H9 (cell line): Measurements from ENCODE around the gene PLCH1. TPM values are rescaled to one million over a fixed set of nuclear protein-coding genes. Genes with fewer than 3 reads are reported as not detected.

ENCODE experiments used
- DNase-seq: peaks from one replicate; pipeline ENCODE4 v3.0.0-alpha.2; 2017
- H2AFZ ChIP-seq: one replicate; pipeline ENCODE4 v1.6.1; 2013; ENCODE audit warnings: mild to moderate bottlenecking, low read length, control low read depth, moderate library complexity
- H2AK5ac ChIP-seq: 2 replicates; pipeline ENCODE4 v1.6.1; 2013; ENCODE audit warnings: low read length, control low read depth, mixed read lengths; ENCODE audit not compliant: insufficient read length
- H2BK120ac ChIP-seq: one replicate; pipeline ENCODE4 v1.6.1; 2013; ENCODE audit warnings: low read depth, mild to moderate bottlenecking, low read length, control low read depth, inconsistent platforms; ENCODE audit not compliant: poor library complexity, severe bottlenecking
- H2BK12ac ChIP-seq: 2 replicates; pipeline ENCODE4 v1.6.1; 2013; ENCODE audit warnings: low read length, control low read depth, mixed read lengths, low read depth; ENCODE audit not compliant: insufficient read length
- H2BK15ac ChIP-seq: 2 replicates; pipeline ENCODE4 v1.6.1; 2013; ENCODE audit warnings: low read depth, low read length, control low read depth
- H2BK20ac ChIP-seq: one replicate; pipeline ENCODE4 v1.6.1; 2013; ENCODE audit warnings: low read depth, mild to moderate bottlenecking, low read length, control low read depth, inconsistent platforms; ENCODE audit not compliant: poor library complexity, severe bottlenecking
- H2BK5ac ChIP-seq: 2 replicates; pipeline ENCODE4 v1.6.1; 2013; ENCODE audit warnings: low read length, control low read depth, mixed read lengths; ENCODE audit not compliant: insufficient read length
- H3K14ac ChIP-seq: 2 replicates; pipeline ENCODE4 v1.6.1; 2013; ENCODE audit warnings: low read length, control low read depth; ENCODE audit not compliant: insufficient read depth
- H3K18ac ChIP-seq: 2 replicates; pipeline ENCODE4 v1.6.1; 2013; ENCODE audit warnings: low read depth, mild to moderate bottlenecking, mixed read lengths, low read length, control low read depth; ENCODE audit not compliant: insufficient read length
- H3K23ac ChIP-seq: 2 replicates; pipeline ENCODE4 v1.6.1; 2013; ENCODE audit warnings: low read length, control low read depth, mixed read lengths, low read depth; ENCODE audit not compliant: insufficient read length
- H3K23me2 ChIP-seq: 2 replicates; pipeline ENCODE4 v1.6.1; 2013; ENCODE audit warnings: low read depth, mild to moderate bottlenecking, mixed read lengths, low read length, control low read depth; ENCODE audit not compliant: insufficient read length, poor library complexity, severe bottlenecking
- H3K27ac ChIP-seq: 2 replicates; pipeline ENCODE4 v1.5.1; 2013; ENCODE audit warnings: low read length, control low read depth, mixed read lengths, low read depth; ENCODE audit not compliant: insufficient read length
- H3K27me3 ChIP-seq: 2 replicates; pipeline ENCODE4 v1.6.1; 2013; ENCODE audit warnings: low read length, control low read depth, inconsistent platforms; ENCODE audit not compliant: insufficient read depth
- H3K4ac ChIP-seq: 2 replicates; pipeline ENCODE4 v1.6.1; 2013; ENCODE audit warnings: low read depth, mild to moderate bottlenecking, control low read depth, inconsistent platforms, low read length, moderate library complexity
- H3K4me1 ChIP-seq: 2 replicates; pipeline ENCODE4 v1.6.1; 2013; ENCODE audit warnings: low read length, control low read depth, inconsistent platforms; ENCODE audit not compliant: insufficient read depth
- H3K4me2 ChIP-seq: 2 replicates; pipeline ENCODE4 v1.6.1; 2013; ENCODE audit warnings: low read length, control low read depth, mixed read lengths; ENCODE audit not compliant: insufficient read length, insufficient read depth
- H3K56ac ChIP-seq: 2 replicates; pipeline ENCODE4 v1.6.1; 2013; ENCODE audit warnings: low read depth, mild to moderate bottlenecking, mixed read lengths, low read length, control low read depth; ENCODE audit not compliant: insufficient read length
- H3K79me1 ChIP-seq: 2 replicates; pipeline ENCODE4 v1.6.1; 2013; ENCODE audit warnings: low read depth, mild to moderate bottlenecking, moderate library complexity, low read length, control low read depth, inconsistent platforms; ENCODE audit not compliant: insufficient read depth, poor library complexity, severe bottlenecking
- H3K79me2 ChIP-seq: 2 replicates; pipeline ENCODE4 v1.6.1; 2013; ENCODE audit warnings: low read length, control low read depth, inconsistent platforms; ENCODE audit not compliant: insufficient read depth
- H3K9ac ChIP-seq: 2 replicates; pipeline ENCODE4 v1.6.1; 2013; ENCODE audit warnings: low read length, control low read depth, mixed read lengths; ENCODE audit not compliant: insufficient read length; ENCODE audit errors: extremely low read depth
- H3K9me3 ChIP-seq: one replicate; pipeline ENCODE4 v1.6.1; 2013; ENCODE audit warnings: low read depth, low read length, inconsistent platforms; ENCODE audit not compliant: control insufficient read depth
- H3T11ph ChIP-seq: one replicate; pipeline ENCODE4 v1.6.1; 2013; ENCODE audit warnings: mild to moderate bottlenecking, low read length, control low read depth, inconsistent platforms
- H4K20me1 ChIP-seq: one replicate; pipeline ENCODE4 v1.6.1; 2013; ENCODE audit not compliant: control insufficient read depth, insufficient read length, insufficient read depth
- H4K5ac ChIP-seq: 2 replicates; pipeline ENCODE4 v1.6.1; 2013; ENCODE audit warnings: low read depth, mild to moderate bottlenecking, mixed read lengths, low read length, control low read depth; ENCODE audit not compliant: insufficient read length
- H4K8ac ChIP-seq: replicated peaks from 2 replicates; pipeline ENCODE4 v1.6.1; 2013; ENCODE audit warnings: low read length, control low read depth, mixed read lengths, low read depth; ENCODE audit not compliant: insufficient read length
- H4K91ac ChIP-seq: 2 replicates; pipeline ENCODE4 v1.6.1; 2013; ENCODE audit warnings: low read depth, mild to moderate bottlenecking, moderate library complexity, mixed read lengths, low read length, control low read depth; ENCODE audit not compliant: insufficient read length
- H3K27ac Mint-ChIP-seq, 3 experiments: 2 replicates in 2 of 3; 3 replicates in 1 of 3; pipeline ENCODE4 v1.8.0; 2020 to 2021; ENCODE audit warnings: mixed read lengths in 3 of 3, mild to moderate bottlenecking in 1 of 3, moderate library complexity in 1 of 3
- H3K27me3 Mint-ChIP-seq: 2 replicates; pipeline ENCODE4 v1.8.0; 2021; ENCODE audit warnings: low read depth, mild to moderate bottlenecking, moderate library complexity, mixed read lengths
- H3K36me3 Mint-ChIP-seq, 3 experiments: 2 replicates in 2 of 3; 3 replicates in 1 of 3; pipeline ENCODE4 v1.8.0; 2020 to 2021; ENCODE audit warnings: low read depth in 3 of 3, mixed read lengths in 3 of 3; ENCODE audit not compliant: insufficient read depth in 1 of 3
- H3K4me1 Mint-ChIP-seq, 2 experiments: 2 replicates each; pipeline ENCODE4 v1.8.0; 2020; ENCODE audit warnings: mixed read lengths in 2 of 2
- H3K4me3 Mint-ChIP-seq, 2 experiments: 2 replicates in 1 of 2; 3 replicates in 1 of 2; pipeline ENCODE4 v1.8.0; 2020 to 2021; ENCODE audit warnings: mild to moderate bottlenecking in 2 of 2, mixed read lengths in 2 of 2, moderate library complexity in 1 of 2
- H3K9me3 Mint-ChIP-seq, 2 experiments: 2 replicates in 1 of 2; 3 replicates in 1 of 2; pipeline ENCODE4 v1.8.0; 2020; ENCODE audit warnings: mild to moderate bottlenecking in 2 of 2, mixed read lengths in 2 of 2, moderate library complexity in 1 of 2
- WGBS: extraction: QIAGEN DNeasy Blood & Tissue Kit; methylation state at CpG from one replicate; pipeline ENCODE4 v1.1.7; 2013; ENCODE audit warnings: missing lambda C conversion rate, low lambda C conversion rate, mixed read lengths; ENCODE audit not compliant: insufficient read length; ENCODE audit errors: extremely low coverage; 5-methylcytosine and 5-hydroxymethylcytosine counted together
- total RNA-seq: library from RNA; stranded (reverse); gene quantifications from 2 replicates; pipeline ENCODE4 v1.2.1, GENCODE V29; 2021
- TF ChIP-seq, protein P1 (sequence below): fragments of 200-600 bp; sonication (generic); conservative IDR thresholded peaks from 3 replicates; pipeline ENCODE4 v1.8.0; 2021; ENCODE audit warnings: antibody characterized with exemption, mild to moderate bottlenecking

The PLCH1 gene
- total RNA-seq, 1 experiment from 2014 or later, result 19.0 TPM

DNA sequence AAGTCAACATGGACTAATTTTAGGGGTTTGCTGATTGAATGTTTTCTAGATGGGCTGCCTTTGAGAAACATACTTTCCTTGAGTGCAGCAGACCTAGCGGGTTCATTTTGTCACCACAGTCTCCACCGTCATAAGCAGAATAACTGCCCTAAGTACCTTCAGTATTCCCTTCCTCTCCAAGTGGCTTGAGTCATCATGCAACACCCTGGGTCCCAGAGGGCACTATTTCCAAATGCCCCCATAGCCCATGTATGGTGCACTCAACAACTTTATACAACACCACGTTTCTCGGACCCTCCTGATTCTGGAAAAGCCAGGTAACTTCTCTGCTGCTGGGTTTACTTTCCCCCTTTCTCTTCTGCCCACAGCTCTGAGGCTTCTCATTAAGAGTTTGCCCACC is 300.1 kb downstream of the PLCH1 start:
- H4K91ac ChIP-seq, result no peak overlapping the region
- H4K8ac ChIP-seq, result no peak overlapping the region
- H3K9me3 ChIP-seq, result no peaks in the 10 kb centered on the region
- no peaks in the 10 kb centered on the region for H3K23me2 ChIP-seq
- TF ChIP-seq, protein P1, sequence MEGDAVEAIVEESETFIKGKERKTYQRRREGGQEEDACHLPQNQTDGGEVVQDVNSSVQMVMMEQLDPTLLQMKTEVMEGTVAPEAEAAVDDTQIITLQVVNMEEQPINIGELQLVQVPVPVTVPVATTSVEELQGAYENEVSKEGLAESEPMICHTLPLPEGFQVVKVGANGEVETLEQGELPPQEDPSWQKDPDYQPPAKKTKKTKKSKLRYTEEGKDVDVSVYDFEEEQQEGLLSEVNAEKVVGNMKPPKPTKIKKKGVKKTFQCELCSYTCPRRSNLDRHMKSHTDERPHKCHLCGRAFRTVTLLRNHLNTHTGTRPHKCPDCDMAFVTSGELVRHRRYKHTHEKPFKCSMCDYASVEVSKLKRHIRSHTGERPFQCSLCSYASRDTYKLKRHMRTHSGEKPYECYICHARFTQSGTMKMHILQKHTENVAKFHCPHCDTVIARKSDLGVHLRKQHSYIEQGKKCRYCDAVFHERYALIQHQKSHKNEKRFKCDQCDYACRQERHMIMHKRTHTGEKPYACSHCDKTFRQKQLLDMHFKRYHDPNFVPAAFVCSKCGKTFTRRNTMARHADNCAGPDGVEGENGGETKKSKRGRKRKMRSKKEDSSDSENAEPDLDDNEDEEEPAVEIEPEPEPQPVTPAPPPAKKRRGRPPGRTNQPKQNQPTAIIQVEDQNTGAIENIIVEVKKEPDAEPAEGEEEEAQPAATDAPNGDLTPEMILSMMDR, result no peak
- no peak overlapping the region for H2AK5ac ChIP-seq
- no peak overlapping the region for H3K18ac ChIP-seq
- Mint-ChIP-seq H3K4me3 (no peak overlapping the region), H3K27ac (no peak overlapping the region), H3K36me3 (no peaks in the 10 kb centered on the region), H3K27me3 (no peaks in the 10 kb centered on the region; the same call in 1 of the 2 replicates), H3K9me3 (no peaks in the 10 kb centered on the region), H3K4me1 (no peaks in the 10 kb centered on the region)
- no peaks in the 10 kb centered on the region for H3K79me2 ChIP-seq
- H2BK20ac ChIP-seq, result no peak overlapping the region
- H2AFZ ChIP-seq, result no peak overlapping the region
- no peaks in the 10 kb centered on the region for H3K27me3 ChIP-seq
- H2BK12ac ChIP-seq, result no peak overlapping the region
- H3K14ac ChIP-seq, result no peak overlapping the region
- no peak overlapping the region for H3K23ac ChIP-seq
- no peak for DNase-seq
- no peak overlapping the region for H3T11ph ChIP-seq
- no peak overlapping the region for H3K4ac ChIP-seq
- no peaks in the 10 kb centered on the region for H3K79me1 ChIP-seq
- no peak overlapping the region for H2BK120ac ChIP-seq
- no peak overlapping the region for H3K4me2 ChIP-seq
- H3K27ac ChIP-seq, result no peak overlapping the region
- no peak overlapping the region for H3K56ac ChIP-seq
- H4K5ac ChIP-seq, result no peak overlapping the region
- no CpG with 5 or more reads among the region's 4 CpGs for WGBS
- no peak overlapping the region for H3K9ac ChIP-seq
- H3K4me1 ChIP-seq, result no peaks in the 10 kb centered on the region
- H2BK15ac ChIP-seq, result no peak overlapping the region
- no peaks in the 10 kb centered on the region for H4K20me1 ChIP-seq
- no peak overlapping the region for H2BK5ac ChIP-seq
